ENCODE measurements around the gene RAD23A. TPM values are rescaled to one million over a fixed set of nuclear protein-coding genes. Genes with fewer than 3 reads are reported as not detected.

RAD23A gene
- total and polyA plus RNA-seq, 9 of the 15 experiments (the other 6 are each of a cell fraction or from before 2014, with no cell fraction given) = 9.5 to 181 (median 101) TPM

- peak; percentile 100 for TF ChIP-seq MAX (CRISPR knock-in tag; IDR thresholded peaks at IDR 0.05)
- TF ChIP-seq SIN3A (IDR thresholded peaks at IDR 0.05; ENCODE audit: borderline replicate concordance in 2 of 2, control insufficient read depth in 1 of 2, low read depth in 2 of 2, low read length in 2 of 2) = peak; percentile 83 to 98
- peak; percentile 34; the same call in 1 of the 2 replicates for TF ChIP-seq HDGF (IDR thresholded peaks at IDR 0.05)
- peak; percentile 97 to 99 for TF ChIP-seq MNT (conservative IDR thresholded peaks at IDR 0.05)
- TF ChIP-seq NONO (IDR thresholded peaks at IDR 0.05; ENCODE audit: low read depth in 2 of 2, low read length in 1 of 2) = no peak
- TF ChIP-seq ATF1 (CRISPR knock-in tag; IDR thresholded peaks at IDR 0.05) = no peak
- peak; percentile 86 for TF ChIP-seq ATF1 (tag; IDR thresholded peaks at IDR 0.05)
- TF ChIP-seq, protein P1, sequence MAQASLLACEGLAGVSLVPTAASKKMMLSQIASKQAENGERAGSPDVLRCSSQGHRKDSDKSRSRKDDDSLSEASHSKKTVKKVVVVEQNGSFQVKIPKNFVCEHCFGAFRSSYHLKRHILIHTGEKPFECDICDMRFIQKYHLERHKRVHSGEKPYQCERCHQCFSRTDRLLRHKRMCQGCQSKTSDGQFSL (CRISPR knock-in tag; IDR thresholded peaks at IDR 0.05) = peak; percentile 34
- TF ChIP-seq, protein P1 (tag; IDR thresholded peaks at IDR 0.05) = no peak
- TF ChIP-seq, protein P2, sequence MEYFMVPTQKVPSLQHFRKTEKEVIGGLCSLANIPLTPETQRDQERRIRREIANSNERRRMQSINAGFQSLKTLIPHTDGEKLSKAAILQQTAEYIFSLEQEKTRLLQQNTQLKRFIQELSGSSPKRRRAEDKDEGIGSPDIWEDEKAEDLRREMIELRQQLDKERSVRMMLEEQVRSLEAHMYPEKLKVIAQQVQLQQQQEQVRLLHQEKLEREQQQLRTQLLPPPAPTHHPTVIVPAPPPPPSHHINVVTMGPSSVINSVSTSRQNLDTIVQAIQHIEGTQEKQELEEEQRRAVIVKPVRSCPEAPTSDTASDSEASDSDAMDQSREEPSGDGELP (CRISPR knock-in tag; IDR thresholded peaks at IDR 0.05; ENCODE audit: borderline replicate concordance) = peak; percentile 98
- TF ChIP-seq MAZ (CRISPR knock-in tag; conservative IDR thresholded peaks at IDR 0.05 in 1 of 2, IDR thresholded peaks at IDR 0.05 in 1 of 2) = peak; percentile 40 to 62; a peak in 2 of 4 replicates
- TF ChIP-seq RBBP5 (IDR thresholded peaks at IDR 0.05; ENCODE audit: borderline replicate concordance, insufficient read depth, low read length, poor library complexity, severe bottlenecking) = peak; percentile 10
- peak in 1 of 2 experiments; percentile 63; a peak in 1 of 4 replicates for TF ChIP-seq RCOR1 (IDR thresholded peaks at IDR 0.05; ENCODE audit: borderline replicate concordance in 1 of 2, low read depth in 2 of 2, low read length in 2 of 2)
- TF ChIP-seq MYC (IDR thresholded peaks at IDR 0.05; ENCODE audit: low read depth, low read length) = peak; percentile 96
- TF ChIP-seq MYC (CRISPR knock-in tag; IDR thresholded peaks at IDR 0.05; ENCODE audit: borderline replicate concordance, low read depth) = no peak
Measured at GRCh38 chr19:12985049-12985776, 39.6 kb downstream of the RAD23A start (continued).

Data from K562 (cell line).